GM19324 (cell line): ENCODE results near the gene CKAP4.

Experiments
- ATAC-seq: cut with Tn5 transposase; IDR thresholded peaks from one replicate; pipeline ENCODE4 v1.9.1; 2021; ENCODE audit warnings: mild to moderate bottlenecking, moderate library complexity; ENCODE audit not compliant: unreplicated experiment, low FRiP score

Gene CKAP4

GRCh38 chr12:106274575-106275121 is 26.8 kb upstream of the CKAP4 start:
- no peak for ATAC-seq

GRCh38 chr12:106274012-106274411 is 26.2 kb upstream of the CKAP4 start:
- ATAC-seq = no peak

- ATAC-seq = no peak
Measured at GRCh38 chr12:106273491-106273890, 25.7 kb upstream of the CKAP4 start.

GRCh38 chr12:106271575-106272505 is 24.0 kb upstream of the CKAP4 start:
- no peak for ATAC-seq

- ATAC-seq = no peak
Measured at GRCh38 chr12:106269150-106269771, 21.4 kb upstream of the CKAP4 start.

GRCh38 chr12:106267535-106267934 is 19.7 kb upstream of the CKAP4 start:
- no peak for ATAC-seq

GRCh38 chr12:106265116-106265515 is 17.3 kb upstream of the CKAP4 start:
- ATAC-seq = no peak

GRCh38 chr12:106258935-106259334 is 11.1 kb upstream of the CKAP4 start:
- ATAC-seq = no peak

GRCh38 chr12:106258226-106258625 is 10.4 kb upstream of the CKAP4 start:
- no peak for ATAC-seq

GRCh38 chr12:106256524-106256923 is 8.7 kb upstream of the CKAP4 start:
- ATAC-seq = no peak

GRCh38 chr12:106255952-106256351 is 8.1 kb upstream of the CKAP4 start:
- no peak for ATAC-seq

- no peak for ATAC-seq
Measured at GRCh38 chr12:106255493-106255892, 7.7 kb upstream of the CKAP4 start.

- no peak for ATAC-seq
Measured at GRCh38 chr12:106254724-106255123, 6.9 kb upstream of the CKAP4 start.

GRCh38 chr12:106251631-106252455 is 4.0 kb upstream of the CKAP4 start:
- no peak for ATAC-seq

- ATAC-seq = peak; percentile 64
Measured at GRCh38 chr12:106249411-106250135, 1.8 kb upstream of the CKAP4 start.

- no peak for ATAC-seq
Measured at GRCh38 chr12:106248846-106249371, 1.1 kb upstream of the CKAP4 start.

GRCh38 chr12:106248312-106248845 is 559 bp upstream of the CKAP4 start:
- ATAC-seq = peak; percentile 33

- peak; percentile 27 for ATAC-seq
Measured at GRCh38 chr12:106246891-106247673, 738 bp downstream of the CKAP4 start.

- no peak for ATAC-seq
Measured at GRCh38 chr12:106245767-106246166, 2.1 kb downstream of the CKAP4 start.
